ENCODE measurements around the gene STARD10. TPM values are rescaled to one million over a fixed set of nuclear protein-coding genes. Genes with fewer than 3 reads are reported as not detected.
A peak's percentile ranks its signal among the peaks of the same experiment; 100 is the strongest.

The STARD10 gene
- total and polyA plus RNA-seq, 4 donors = 70.5 to 328 (median 232) TPM

DNA sequence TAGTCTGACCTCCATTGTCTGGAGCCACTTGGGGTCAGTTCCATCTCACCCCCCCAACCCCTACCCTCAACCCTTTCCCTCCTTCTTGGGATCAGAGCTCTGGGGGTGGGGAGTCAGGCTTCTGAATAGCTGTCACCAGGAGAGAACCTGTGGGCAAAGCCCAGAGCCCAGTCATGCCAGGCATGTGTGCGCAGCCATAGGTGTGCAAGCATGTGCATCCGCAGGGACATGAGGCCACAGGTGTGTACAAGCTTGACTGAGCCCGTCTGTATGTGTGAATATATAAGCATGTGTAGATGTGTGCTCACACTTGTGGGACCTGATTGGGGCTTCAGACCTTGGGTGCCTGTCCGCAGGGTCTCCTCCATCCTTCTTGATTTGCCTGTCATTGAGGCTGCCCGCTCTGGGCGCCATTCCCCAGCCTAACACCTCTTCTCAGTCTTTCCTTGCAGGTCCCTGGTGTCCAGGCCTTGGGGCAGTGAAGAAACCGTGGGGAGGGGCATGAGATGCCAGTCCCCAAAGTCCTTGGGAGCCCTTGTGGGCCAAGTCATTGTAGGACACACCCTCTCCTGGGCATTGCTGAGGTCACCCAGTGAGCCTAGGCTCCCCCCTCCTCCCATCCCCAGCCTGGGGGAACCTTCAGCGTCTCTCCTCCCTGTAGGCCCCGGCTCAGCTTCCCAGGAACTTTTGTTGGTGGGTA lies 29.4 kb upstream of the STARD10 start:
- H3K36me3 ChIP-seq (ENCODE audit: control insufficient read depth in 4 of 4, insufficient read depth in 3 of 4, low read depth in 1 of 4, low read length in 3 of 4) = peaks cover 0 to 10% (median 3%) of the 10 kb centered on the region in 4 donors
- TF ChIP-seq, protein P1, sequence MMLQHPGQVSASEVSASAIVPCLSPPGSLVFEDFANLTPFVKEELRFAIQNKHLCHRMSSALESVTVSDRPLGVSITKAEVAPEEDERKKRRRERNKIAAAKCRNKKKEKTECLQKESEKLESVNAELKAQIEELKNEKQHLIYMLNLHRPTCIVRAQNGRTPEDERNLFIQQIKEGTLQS (IDR thresholded peaks at IDR 0.05) = no peak
- TF ChIP-seq, protein P2, sequence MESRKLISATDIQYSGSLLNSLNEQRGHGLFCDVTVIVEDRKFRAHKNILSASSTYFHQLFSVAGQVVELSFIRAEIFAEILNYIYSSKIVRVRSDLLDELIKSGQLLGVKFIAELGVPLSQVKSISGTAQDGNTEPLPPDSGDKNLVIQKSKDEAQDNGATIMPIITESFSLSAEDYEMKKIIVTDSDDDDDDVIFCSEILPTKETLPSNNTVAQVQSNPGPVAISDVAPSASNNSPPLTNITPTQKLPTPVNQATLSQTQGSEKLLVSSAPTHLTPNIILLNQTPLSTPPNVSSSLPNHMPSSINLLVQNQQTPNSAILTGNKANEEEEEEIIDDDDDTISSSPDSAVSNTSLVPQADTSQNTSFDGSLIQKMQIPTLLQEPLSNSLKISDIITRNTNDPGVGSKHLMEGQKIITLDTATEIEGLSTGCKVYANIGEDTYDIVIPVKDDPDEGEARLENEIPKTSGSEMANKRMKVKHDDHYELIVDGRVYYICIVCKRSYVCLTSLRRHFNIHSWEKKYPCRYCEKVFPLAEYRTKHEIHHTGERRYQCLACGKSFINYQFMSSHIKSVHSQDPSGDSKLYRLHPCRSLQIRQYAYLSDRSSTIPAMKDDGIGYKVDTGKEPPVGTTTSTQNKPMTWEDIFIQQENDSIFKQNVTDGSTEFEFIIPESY (IDR thresholded peaks at IDR 0.05) = no peak
- TF ChIP-seq TAF1 (conservative IDR thresholded peaks at IDR 0.05) = no peak
- TF ChIP-seq FOXA1 (IDR thresholded peaks at IDR 0.05) = no peak
- TF ChIP-seq GABPA (IDR thresholded peaks at IDR 0.05 in 1 of 2, conservative IDR thresholded peaks at IDR 0.05 in 1 of 2) = no peak
- no peak for TF ChIP-seq SP1 (IDR thresholded peaks at IDR 0.05)
- TF ChIP-seq, protein P3, sequence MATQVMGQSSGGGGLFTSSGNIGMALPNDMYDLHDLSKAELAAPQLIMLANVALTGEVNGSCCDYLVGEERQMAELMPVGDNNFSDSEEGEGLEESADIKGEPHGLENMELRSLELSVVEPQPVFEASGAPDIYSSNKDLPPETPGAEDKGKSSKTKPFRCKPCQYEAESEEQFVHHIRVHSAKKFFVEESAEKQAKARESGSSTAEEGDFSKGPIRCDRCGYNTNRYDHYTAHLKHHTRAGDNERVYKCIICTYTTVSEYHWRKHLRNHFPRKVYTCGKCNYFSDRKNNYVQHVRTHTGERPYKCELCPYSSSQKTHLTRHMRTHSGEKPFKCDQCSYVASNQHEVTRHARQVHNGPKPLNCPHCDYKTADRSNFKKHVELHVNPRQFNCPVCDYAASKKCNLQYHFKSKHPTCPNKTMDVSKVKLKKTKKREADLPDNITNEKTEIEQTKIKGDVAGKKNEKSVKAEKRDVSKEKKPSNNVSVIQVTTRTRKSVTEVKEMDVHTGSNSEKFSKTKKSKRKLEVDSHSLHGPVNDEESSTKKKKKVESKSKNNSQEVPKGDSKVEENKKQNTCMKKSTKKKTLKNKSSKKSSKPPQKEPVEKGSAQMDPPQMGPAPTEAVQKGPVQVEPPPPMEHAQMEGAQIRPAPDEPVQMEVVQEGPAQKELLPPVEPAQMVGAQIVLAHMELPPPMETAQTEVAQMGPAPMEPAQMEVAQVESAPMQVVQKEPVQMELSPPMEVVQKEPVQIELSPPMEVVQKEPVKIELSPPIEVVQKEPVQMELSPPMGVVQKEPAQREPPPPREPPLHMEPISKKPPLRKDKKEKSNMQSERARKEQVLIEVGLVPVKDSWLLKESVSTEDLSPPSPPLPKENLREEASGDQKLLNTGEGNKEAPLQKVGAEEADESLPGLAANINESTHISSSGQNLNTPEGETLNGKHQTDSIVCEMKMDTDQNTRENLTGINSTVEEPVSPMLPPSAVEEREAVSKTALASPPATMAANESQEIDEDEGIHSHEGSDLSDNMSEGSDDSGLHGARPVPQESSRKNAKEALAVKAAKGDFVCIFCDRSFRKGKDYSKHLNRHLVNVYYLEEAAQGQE (IDR thresholded peaks at IDR 0.05) = no peak
- TF ChIP-seq, protein P4, sequence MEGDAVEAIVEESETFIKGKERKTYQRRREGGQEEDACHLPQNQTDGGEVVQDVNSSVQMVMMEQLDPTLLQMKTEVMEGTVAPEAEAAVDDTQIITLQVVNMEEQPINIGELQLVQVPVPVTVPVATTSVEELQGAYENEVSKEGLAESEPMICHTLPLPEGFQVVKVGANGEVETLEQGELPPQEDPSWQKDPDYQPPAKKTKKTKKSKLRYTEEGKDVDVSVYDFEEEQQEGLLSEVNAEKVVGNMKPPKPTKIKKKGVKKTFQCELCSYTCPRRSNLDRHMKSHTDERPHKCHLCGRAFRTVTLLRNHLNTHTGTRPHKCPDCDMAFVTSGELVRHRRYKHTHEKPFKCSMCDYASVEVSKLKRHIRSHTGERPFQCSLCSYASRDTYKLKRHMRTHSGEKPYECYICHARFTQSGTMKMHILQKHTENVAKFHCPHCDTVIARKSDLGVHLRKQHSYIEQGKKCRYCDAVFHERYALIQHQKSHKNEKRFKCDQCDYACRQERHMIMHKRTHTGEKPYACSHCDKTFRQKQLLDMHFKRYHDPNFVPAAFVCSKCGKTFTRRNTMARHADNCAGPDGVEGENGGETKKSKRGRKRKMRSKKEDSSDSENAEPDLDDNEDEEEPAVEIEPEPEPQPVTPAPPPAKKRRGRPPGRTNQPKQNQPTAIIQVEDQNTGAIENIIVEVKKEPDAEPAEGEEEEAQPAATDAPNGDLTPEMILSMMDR (IDR thresholded peaks at IDR 0.05; ENCODE audit: low read depth, low read length, missing input control) = no peak
- no peak for TF ChIP-seq NR2F2 (IDR thresholded peaks at IDR 0.05)
- TF ChIP-seq, protein P5, sequence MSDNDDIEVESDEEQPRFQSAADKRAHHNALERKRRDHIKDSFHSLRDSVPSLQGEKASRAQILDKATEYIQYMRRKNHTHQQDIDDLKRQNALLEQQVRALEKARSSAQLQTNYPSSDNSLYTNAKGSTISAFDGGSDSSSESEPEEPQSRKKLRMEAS (IDR thresholded peaks at IDR 0.05) = no peak
- H3K9ac ChIP-seq (ENCODE audit: low read depth in 1 of 2, low read length in 2 of 2) = no peak overlapping the region
- WGBS = 96% methylated on average over 9 of the region's 9 CpGs
- H3K27ac ChIP-seq (ENCODE audit: low read depth in 1 of 2, low read length in 2 of 2) = no peak overlapping the region
- H3K27me3 ChIP-seq (ENCODE audit: control insufficient read depth in 4 of 4, insufficient read depth in 4 of 4, low read length in 3 of 4) = no peaks in the 10 kb centered on the region
- H3K4me1 ChIP-seq (ENCODE audit: control insufficient read depth in 4 of 4, insufficient read depth in 4 of 4, low read length in 3 of 4) = peaks cover 3 to 20% (median 14%) of the 10 kb centered on the region in 4 donors
- no peak overlapping the region for H3K4me3 ChIP-seq (ENCODE audit: low read depth in 1 of 3, low read length in 3 of 3)
- H3K9me3 ChIP-seq (ENCODE audit: control insufficient read depth in 4 of 4, low read length in 3 of 4) = no peaks in the 10 kb centered on the region
- DNase-seq (ENCODE audit: low spot score) = no peak

DNA sequence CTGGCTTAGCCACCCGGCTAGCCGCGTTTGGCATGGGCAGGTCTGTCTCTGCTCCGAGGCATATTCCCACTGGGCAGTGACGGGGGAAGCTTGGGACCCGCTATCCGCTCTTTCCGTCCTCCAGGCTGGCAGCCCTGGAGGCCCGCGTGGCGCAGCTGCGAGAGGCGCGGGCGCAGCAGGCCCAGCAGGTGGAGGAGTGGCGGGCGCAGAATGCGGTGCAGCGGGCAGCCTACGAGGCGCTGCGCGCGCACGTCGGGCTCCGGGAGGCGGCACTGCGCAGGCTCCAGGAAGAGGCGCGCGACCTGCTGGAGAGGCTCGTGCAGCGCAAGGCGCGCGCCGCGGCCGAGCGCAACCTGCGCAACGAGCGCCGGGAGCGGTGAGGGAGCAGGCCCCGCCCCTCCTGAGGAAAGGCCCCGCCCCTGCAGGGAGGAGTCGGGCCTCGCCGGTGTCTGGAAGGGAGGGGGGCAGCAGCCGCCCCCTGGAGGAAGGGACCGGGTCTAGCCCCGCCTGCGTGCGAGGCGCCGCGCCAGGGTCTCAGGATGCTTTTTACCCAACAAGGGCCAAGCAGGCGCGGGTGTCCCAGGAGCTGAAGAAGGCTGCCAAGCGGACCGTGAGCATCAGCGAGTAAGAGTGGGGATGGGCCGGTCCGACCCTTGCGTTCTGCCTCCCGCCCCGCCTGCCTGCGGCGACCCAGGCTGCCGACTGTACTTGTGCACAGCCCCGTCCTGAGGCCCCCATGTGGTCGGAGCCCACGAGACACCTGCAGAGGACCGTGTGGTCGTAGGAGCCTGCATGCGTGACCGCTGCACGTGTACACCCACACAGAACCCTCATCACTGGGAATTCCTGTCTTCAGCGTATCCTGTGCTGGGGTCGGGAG lies 28.3 kb upstream of the STARD10 start:
- H3K9me3 ChIP-seq (ENCODE audit: control insufficient read depth in 4 of 4, low read length in 3 of 4) = no peaks in the 10 kb centered on the region
- peaks cover 0 to 17% (median 3%) of the 10 kb centered on the region in 4 donors for H3K36me3 ChIP-seq (ENCODE audit: control insufficient read depth in 4 of 4, insufficient read depth in 3 of 4, low read depth in 1 of 4, low read length in 3 of 4)
- H3K4me1 ChIP-seq (ENCODE audit: control insufficient read depth in 4 of 4, insufficient read depth in 4 of 4, low read length in 3 of 4) = peaks cover 3 to 15% (median 10%) of the 10 kb centered on the region in 4 donors
- DNase-seq (ENCODE audit: low spot score) = peak; percentile 94
- H3K4me3 ChIP-seq (ENCODE audit: low read depth in 1 of 3, low read length in 3 of 3) = peak overlapping the region; percentile 42 to 64 (median 52)
- 18% methylated on average over 82 of the region's 82 CpGs for WGBS
- H3K27me3 ChIP-seq (ENCODE audit: control insufficient read depth in 4 of 4, insufficient read depth in 4 of 4, low read length in 3 of 4) = no peaks in the 10 kb centered on the region
- H3K9ac ChIP-seq (ENCODE audit: low read depth in 1 of 2, low read length in 2 of 2) = peak overlapping the region; percentile 42 to 43
- peak overlapping the region; percentile 44 to 46 for H3K27ac ChIP-seq (ENCODE audit: low read depth in 1 of 2, low read length in 2 of 2)
- TF ChIP-seq, protein P5 (IDR thresholded peaks at IDR 0.05) = no peak
- TF ChIP-seq NR2F2 (IDR thresholded peaks at IDR 0.05) = no peak
- peak; percentile 88 to 99 for TF ChIP-seq EGR1 (IDR thresholded peaks at IDR 0.05; ENCODE audit: low read depth in 2 of 2)
- TF ChIP-seq, protein P4 (IDR thresholded peaks at IDR 0.05; ENCODE audit: low read depth, low read length, missing input control) = peak; percentile 12
- TF ChIP-seq, protein P3 (IDR thresholded peaks at IDR 0.05) = no peak
- TF ChIP-seq GABPA (IDR thresholded peaks at IDR 0.05 in 1 of 2, conservative IDR thresholded peaks at IDR 0.05 in 1 of 2) = no peak
- TF ChIP-seq YY1 (IDR thresholded peaks at IDR 0.05) = no peak
